NCI-H510A (cell line): Measurements from ENCODE around the gene CERCAM.
"Not testable (repeated sequence)": the region's sequence is repeated elsewhere in the genome, so short reads cannot be mapped to it uniquely, and the experiment has no call there.

Experiments used
- DNase-seq: peaks from one replicate; lab custom pipeline; 2025; lab: John Stamatoyannopoulos, UW

Gene CERCAM

DNA sequence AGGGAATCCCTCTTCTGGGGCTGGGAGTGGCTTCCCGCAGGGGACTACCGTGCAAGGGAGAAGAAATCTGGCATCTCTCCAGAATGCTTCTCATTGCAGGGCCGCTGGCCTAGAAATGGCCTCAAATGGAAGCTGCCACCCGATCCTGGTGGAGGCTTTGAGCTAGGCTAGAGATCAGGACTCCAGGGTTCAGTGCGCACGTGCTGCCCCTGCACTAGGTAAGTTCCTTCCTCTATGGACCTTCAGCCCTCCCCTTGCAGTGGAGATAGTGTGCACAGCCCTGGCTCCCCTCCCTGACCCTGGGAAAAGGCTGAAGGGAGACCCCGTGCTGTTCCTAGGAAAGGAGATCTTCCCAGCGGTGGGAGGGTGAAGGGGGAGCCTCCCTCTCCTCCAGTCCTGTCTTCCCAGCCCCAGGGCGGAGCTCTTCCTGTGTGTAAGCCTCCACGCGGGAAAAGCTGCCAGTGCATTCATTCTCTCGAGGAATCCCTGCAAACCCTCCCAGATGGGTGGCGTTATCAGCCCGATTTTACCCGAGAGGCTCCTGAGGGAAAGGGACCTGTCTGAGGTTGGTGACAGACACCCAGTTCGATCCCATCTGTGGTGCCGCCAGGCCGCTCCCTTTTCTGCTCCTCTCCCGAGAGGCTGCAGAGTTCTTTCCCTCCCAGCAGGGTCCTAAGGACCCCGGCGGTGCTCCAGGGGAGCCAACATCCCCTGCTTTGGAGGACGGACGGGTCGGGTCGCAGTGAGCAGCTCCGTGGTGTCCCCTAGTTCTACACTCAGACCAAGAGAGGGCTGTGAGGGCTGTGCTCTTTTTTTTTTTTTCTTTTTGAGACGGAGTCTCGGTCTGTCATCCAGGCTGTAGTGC, 1.4 kb upstream of the CERCAM start:
- peak; percentile 46 for DNase-seq

GRCh38 chr9:128420060-128420650, 502 bp upstream of the CERCAM start:
- DNase-seq: no peak

DNA sequence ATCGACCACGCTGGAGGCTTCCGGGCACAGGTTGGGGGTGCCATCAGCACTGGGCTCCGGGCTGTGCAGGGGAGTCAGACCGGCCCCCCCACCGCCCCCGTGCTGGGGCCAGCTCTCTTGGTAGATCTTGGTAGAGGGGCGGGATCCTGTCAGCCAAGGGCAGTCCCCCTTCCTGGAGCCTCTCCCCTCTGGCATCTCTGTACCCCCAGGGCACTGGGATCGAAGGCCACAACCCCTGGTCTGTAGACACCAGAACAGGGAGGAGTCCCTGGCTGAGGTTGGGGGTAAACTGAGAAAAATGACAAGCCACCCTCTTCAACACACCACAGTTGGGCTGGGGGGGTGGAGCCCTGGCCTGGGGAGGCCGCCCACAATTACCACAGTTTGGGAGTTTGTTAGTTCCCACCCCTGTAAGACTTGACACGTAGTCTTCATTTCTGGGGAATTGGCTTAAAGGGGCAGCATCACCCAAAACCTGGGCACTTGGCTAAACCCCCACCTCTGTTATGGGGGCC, 882 bp downstream of the CERCAM start:
- DNase-seq: no peak

DNA sequence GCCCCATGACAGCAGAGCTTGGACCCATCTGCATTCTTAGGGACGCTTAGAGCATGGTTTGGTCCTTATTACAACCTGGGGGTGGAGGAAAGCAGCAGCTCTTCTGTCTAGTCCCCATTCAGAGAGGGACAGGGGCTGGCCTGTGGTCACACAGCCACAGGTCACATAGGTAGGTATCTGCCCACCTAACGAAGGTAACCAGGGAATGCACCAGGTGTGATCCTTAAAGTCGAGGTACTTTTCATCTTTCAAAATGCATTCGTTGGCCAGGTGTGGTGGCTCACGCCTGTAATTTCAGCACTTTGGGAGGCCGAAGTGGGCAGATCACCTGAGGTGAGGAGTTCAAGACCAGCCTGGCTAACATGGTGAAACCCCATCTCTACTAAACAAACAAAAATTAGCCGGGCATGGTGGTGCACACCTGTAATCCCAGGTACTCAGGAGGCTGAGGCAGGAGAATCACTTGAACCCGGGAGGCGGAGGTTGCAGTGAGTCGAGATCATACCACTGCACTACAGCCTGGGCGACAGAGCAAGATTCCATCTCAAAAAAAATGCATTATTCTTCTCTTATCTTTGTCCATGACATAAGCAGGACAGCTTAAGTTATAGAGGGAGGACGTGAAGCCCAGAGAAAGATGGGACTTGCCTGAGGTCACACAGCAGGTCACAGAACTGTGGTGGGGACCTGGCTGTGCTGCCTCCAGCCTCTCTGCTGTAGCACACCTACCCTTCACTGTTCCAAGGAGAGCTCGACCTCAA, 1.5 kb downstream of the CERCAM start:
- not testable (repeated sequence) for DNase-seq

DNA sequence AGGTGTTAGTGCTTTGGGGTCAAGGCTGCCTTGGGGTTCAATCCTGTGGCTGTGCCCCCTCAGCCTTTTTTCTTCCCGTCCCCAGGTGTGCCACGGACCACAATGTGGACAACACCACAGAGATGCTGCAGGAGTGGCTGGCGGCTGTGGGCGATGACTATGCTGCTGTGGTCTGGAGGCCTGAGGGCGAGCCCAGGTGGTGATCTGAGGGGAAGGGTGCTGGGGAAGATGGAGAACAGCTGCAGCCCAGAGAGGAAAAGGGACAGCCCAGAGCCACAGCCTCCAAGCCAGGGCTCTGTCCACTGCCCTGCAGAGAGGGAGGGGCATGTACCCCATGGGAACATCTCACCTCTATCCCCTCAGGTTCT, 2.1 kb downstream of the CERCAM start:
- DNase-seq: no peak

DNA sequence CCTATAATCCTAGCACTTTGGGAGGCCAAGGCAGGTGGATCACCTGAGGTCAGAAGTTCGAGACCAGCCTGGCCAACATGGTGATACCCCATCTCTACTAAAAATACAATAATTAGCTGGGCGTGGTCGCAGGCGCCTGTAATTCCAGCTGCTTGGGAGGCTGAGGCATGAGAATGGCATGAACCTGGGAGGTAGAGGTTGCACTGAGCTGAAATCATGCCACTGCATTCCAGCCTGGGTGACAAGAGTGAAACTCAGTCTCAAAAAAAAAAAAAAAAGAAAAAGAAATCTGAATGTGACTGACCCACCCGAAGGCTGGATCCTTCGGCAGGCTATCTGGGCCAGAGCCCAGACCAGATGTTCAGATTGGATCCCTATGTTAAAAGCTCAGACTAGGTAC, 2.7 kb downstream of the CERCAM start:
- DNase-seq: not testable (repeated sequence)

GRCh38 chr9:128424268-128424780, 3.7 kb downstream of the CERCAM start:
- DNase-seq: no peak

DNA sequence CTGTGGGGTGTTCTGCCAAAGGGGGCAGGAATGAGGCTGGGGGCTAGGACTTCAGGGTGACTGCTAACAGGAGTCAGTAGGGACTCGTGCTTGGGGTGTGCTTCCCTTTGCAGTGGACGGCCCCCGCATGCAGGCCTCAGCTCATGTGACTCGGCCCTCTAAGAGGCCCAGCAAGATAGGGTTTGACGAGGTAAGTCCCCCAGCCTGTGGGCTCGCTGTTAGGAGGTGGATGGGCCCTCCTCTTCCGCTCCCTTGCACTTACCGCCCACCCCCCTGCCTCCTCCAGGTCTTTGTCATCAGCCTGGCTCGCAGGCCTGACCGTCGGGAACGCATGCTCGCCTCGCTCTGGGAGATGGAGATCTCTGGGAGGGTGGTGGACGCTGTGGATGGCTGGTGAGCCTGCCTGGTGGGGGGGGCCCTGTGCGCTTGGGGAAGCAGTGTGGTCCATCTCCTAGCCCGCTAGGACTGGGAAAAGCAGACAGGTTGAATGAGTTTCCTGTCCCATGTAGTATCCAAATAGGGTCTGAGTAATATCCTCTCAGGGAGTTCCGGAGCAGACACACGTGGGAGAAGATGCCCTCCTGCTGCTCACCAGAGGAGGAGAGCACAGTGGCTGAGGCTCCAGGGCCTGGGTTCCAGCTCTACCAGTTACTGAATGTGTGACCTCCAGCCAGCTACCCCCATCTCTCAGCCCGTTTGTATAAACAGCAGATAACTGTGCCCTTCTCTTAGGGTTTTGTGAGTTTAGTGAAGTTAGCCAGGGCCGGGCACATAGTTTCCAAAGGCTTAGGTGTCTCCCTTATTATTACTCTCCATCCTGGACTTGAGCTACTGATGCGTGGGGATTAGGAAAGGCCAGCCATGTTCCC, 8.2 kb downstream of the CERCAM start:
- DNase-seq: no peak

DNA sequence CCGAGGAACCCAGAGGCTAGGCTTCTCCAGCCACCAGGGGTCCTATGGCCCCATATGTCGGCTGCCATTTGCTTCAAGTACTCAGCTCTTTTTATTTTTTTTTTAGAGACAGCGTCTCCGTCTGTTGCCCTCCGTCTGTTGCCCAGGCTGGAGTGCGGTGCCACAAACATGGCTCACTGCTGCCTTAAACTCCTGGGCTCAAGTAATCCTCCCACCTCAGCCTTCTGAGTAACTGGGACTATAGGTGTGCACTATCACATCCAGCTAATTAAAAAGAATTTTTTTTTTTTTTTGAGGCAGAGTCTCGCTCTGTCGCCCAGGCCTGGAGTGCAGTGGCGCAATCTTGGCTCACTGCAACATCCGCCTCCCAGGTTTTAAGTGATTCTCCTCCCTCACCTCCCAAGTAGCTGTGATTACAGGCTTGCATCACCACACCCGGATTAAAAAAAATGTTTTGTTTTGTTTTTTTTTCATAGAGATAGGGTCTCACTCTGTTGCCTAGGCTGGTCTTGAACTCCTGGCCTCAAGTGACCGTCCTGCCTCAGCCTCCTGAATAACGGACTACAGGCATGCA, 8.9 kb downstream of the CERCAM start:
- DNase-seq: no peak

GRCh38 chr9:128431207-128431606, 10.6 kb downstream of the CERCAM start:
- no peak for DNase-seq

- DNase-seq: no peak
Observed at GRCh38 chr9:128434340-128434739, 13.7 kb downstream of the CERCAM start.

DNA sequence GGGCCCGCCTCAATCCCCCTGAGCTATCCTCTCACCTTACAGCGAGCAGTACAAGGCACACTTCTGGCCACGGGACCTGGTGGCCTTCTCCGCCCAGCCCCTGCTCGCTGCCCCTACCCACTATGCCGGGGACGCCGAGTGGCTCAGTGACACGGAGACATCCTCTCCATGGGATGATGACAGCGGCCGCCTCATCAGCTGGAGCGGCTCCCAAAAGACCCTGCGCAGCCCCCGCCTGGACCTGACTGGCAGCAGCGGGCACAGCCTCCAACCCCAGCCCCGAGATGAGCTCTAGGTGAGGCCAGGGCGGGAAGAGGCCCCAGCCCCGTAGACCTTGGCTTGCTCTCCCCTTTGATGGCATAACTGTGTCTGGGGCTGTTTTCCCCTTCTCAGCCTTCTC, 15.0 kb downstream of the CERCAM start:
- no peak for DNase-seq

GRCh38 chr9:128438343-128439109, 17.9 kb downstream of the CERCAM start:
- DNase-seq: peak; percentile 44

GRCh38 chr9:128439273-128439672, 18.6 kb downstream of the CERCAM start:
- no peak for DNase-seq

DNA sequence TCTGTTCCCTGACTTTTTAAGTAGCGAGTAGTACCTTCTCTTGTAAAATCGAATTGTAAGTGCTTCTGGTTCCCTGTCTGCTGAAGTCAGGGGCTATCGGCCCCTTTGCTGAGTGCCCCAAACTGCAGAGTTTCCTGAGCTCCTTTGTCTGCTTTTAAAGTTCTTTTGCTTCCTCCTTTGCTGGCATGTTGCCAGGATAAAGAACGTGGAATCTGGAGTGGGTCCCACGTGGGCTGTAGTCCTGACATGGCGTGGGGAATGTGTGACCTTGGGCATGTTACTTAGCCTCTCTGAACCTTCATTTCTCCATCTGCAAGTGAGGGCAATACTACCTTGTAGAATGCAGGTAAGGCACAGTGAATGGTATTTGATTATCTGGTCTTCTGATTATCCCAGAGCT, 21.5 kb downstream of the CERCAM start:
- no peak for DNase-seq

- not testable (repeated sequence) for DNase-seq
Observed at GRCh38 chr9:128446505-128446904, 25.8 kb downstream of the CERCAM start.

GRCh38 chr9:128448746-128449145, 28.1 kb downstream of the CERCAM start:
- no peak for DNase-seq

DNA sequence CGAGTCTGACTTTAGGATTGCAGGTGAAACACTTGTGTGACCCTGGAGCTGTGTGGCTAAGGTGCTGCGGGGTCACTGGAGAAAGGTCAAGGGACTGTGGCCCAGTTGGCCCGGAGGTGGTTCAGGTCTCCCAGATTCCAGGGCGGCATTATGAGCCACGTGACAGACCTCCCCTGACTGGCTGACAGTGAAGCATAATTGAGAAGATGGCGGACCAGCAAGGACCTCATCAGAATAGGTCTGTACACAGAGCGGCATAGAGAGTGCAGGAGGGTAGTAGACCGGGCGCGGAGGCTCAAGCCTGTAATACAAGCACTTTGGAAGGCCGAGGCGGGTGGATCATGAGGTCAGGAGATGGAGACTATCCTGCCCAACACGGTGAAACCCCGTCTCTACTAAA, 34.3 kb downstream of the CERCAM start:
- DNase-seq: no peak

GRCh38 chr9:128455849-128456612, 35.4 kb downstream of the CERCAM start, which contains the start of gene ODF2:
ODF2 (plus strand) TSS chr9:128456006; CDS start chr9:128456092, 86 bp downstream.
- DNase-seq: peak; percentile 97
